SK-N-MC (cell line): Measurements from ENCODE around the gene RIMS1.

Experiments
- EZH2 ChIP-seq: fragments of 200-600 bp; sonication (generic); IDR thresholded peaks from one replicate; pipeline ENCODE4 v1.6.1; 2017; ENCODE audit warnings: antibody characterized with exemption
- FOXP2 ChIP-seq: optimal IDR thresholded peaks from 2 replicates; pipeline ENCODE3; 2011; ENCODE audit warnings: mild to moderate bottlenecking, moderate library complexity; ENCODE audit not compliant: insufficient read depth; ENCODE audit errors: extremely low read length, control extremely low read depth
- POLR2AphosphoS5 ChIP-seq: IDR thresholded peaks from 2 replicates; pipeline ENCODE4 v1.6.1; 2012; ENCODE audit warnings: mild to moderate bottlenecking, low read depth, low read length, borderline replicate concordance

- TF ChIP-seq POLR2AphosphoS5, result no peak
- TF ChIP-seq EZH2, result no peak
- no peak for TF ChIP-seq FOXP2
Measured at GRCh38 chr6:72133324-72133723, 247.0 kb downstream of the RIMS1 start.
